Fibroblast of lung (primary cell): Measurements from ENCODE around the gene NMU. TPM values are rescaled to one million over a fixed set of nuclear protein-coding genes. Genes with fewer than 3 reads are reported as not detected.

Experiments
- DNase-seq, 2 donors: peaks; one replicate each; pipeline versions ENCODE4 v3.0.0 to v3.0.0-alpha.2; 2010; ENCODE audit warnings: low read depth in 2 of 2
- H2AFZ ChIP-seq: 2 replicates; pipeline ENCODE4 v1.5.1; 2012; ENCODE audit warnings: low read length, control low read depth, inconsistent platforms
- H3K27ac ChIP-seq: 2 replicates; pipeline ENCODE4 v1.5.1; 2011; ENCODE audit warnings: low read length, control low read depth; ENCODE audit not compliant: insufficient read depth
- H3K27me3 ChIP-seq: 2 replicates; pipeline ENCODE4 v1.5.1; 2011; ENCODE audit warnings: mild to moderate bottlenecking, low read length; ENCODE audit not compliant: control insufficient read depth, insufficient read depth
- H3K36me3 ChIP-seq: 2 replicates; pipeline ENCODE4 v1.5.1; 2011; ENCODE audit warnings: low read length; ENCODE audit not compliant: control insufficient read depth, insufficient read depth
- H3K4me1 ChIP-seq: 2 replicates; pipeline ENCODE4 v1.5.1; 2011; ENCODE audit warnings: low read length; ENCODE audit not compliant: control insufficient read depth, insufficient read depth; ENCODE audit errors: extremely low read depth
- H3K4me2 ChIP-seq: 2 replicates; pipeline ENCODE4 v1.5.1; 2011; ENCODE audit warnings: low read length, control low read depth; ENCODE audit not compliant: insufficient read depth; ENCODE audit errors: extremely low read depth
- H3K4me3 ChIP-seq, 4 experiments: fragments of 200-600 bp in 1 of 4; sonication (generic) in 1 of 4; replicated peaks in 1 of 4; 2 replicates each; pipeline ENCODE4 v1.5.1; 2011 to 2016; ENCODE audit warnings: low read length in 4 of 4, low read depth in 3 of 4, mild to moderate bottlenecking in 3 of 4, control low read depth in 2 of 4, inconsistent platforms in 1 of 4, mixed read lengths in 1 of 4; ENCODE audit not compliant: insufficient read depth in 1 of 4; ENCODE audit errors: control extremely low read depth in 1 of 4
- H3K79me2 ChIP-seq: 2 replicates; pipeline ENCODE4 v1.5.1; 2012; ENCODE audit warnings: mild to moderate bottlenecking, low read length, inconsistent platforms; ENCODE audit not compliant: control insufficient read depth, insufficient read depth
- H3K9ac ChIP-seq: 2 replicates; pipeline ENCODE4 v1.5.1; 2011; ENCODE audit warnings: mild to moderate bottlenecking, low read length, control low read depth; ENCODE audit not compliant: insufficient read depth
- H3K9me3 ChIP-seq: 2 replicates; pipeline ENCODE4 v1.5.1; 2012; ENCODE audit warnings: low read depth, low read length; ENCODE audit not compliant: control insufficient read depth, insufficient read depth
- H4K20me1 ChIP-seq: 2 replicates; pipeline ENCODE4 v1.5.1; 2011; ENCODE audit warnings: low read length; ENCODE audit not compliant: control insufficient read depth, insufficient read depth; ENCODE audit errors: extremely low read depth
- CTCF ChIP-seq, 2 donors: IDR thresholded peaks in 1 of 2; conservative IDR thresholded peaks in 1 of 2; 1 replicate in 1 of 2; 2 replicates in 1 of 2; pipeline ENCODE4 v1.5.1; 2011 to 2012; ENCODE audit warnings: low read length in 2 of 2, control low read depth in 1 of 2, inconsistent platforms in 1 of 2, low read depth in 1 of 2, mild to moderate bottlenecking in 1 of 2
- EZH2 ChIP-seq: IDR thresholded peaks from 2 replicates; pipeline ENCODE4 v1.5.1; 2012; ENCODE audit warnings: low read length, control low read depth, mild to moderate bottlenecking; ENCODE audit errors: missing control alignments
- polyA plus RNA-seq, 2 donors: library from polyadenylated mRNA; depleted of rRNA in 1 of 2; stranded (reverse) in 1 of 2; unstranded in 1 of 2; fragments of >200 nt; gene quantifications; 2 replicates each; pipeline ENCODE4 v1.2.1, GENCODE V29; 2011 to 2012; ENCODE audit warnings: missing spikeins in 1 of 2
- total RNA-seq: library from RNA; depleted of rRNA; stranded (reverse); fragments of >200 nt; gene quantifications from 2 replicates; pipeline ENCODE4 v1.2.1, GENCODE V29; 2014

The NMU gene
- total and polyA plus RNA-seq, 2 donors (not counting 1 experiment from before 2014, with no cell fraction given) = 0.08 TPM; not detected in 1

- TF ChIP-seq EZH2 (no peak), CTCF (conservative IDR thresholded peaks at IDR 0.05 in 1 of 2, IDR thresholded peaks at IDR 0.05 in 1 of 2; ENCODE audit: low read depth in 1 of 2, low read length in 2 of 2) (no peak)
- DNase-seq = no peak
- Histone ChIP-seq H3K4me3 (no peak overlapping the region), H3K27me3 (no peaks in the 10 kb centered on the region), H3K27ac (no peak overlapping the region), H2AFZ (no peak overlapping the region), H3K9ac (no peak overlapping the region), H3K79me2 (no peaks in the 10 kb centered on the region), H3K9me3 (no peaks in the 10 kb centered on the region), H4K20me1 (no peaks in the 10 kb centered on the region), H3K4me2 (no peak overlapping the region), H3K4me1 (no peaks in the 10 kb centered on the region), H3K36me3 (no peaks in the 10 kb centered on the region)
These were observed 37.3 kb upstream of the NMU start for GRCh38 chr4:55673424-55673823.

GRCh38 chr4:55671667-55672066 lies 35.6 kb upstream of the NMU start:
- no peak for DNase-seq
- no peaks in the 10 kb centered on the region for H3K9me3 ChIP-seq
- no peak overlapping the region for H3K27ac ChIP-seq
- no peaks in the 10 kb centered on the region for H3K27me3 ChIP-seq
- H3K4me3 ChIP-seq = no peak overlapping the region
- H3K4me1 ChIP-seq = no peaks in the 10 kb centered on the region
- no peak for TF ChIP-seq EZH2
- TF ChIP-seq CTCF (conservative IDR thresholded peaks at IDR 0.05 in 1 of 2, IDR thresholded peaks at IDR 0.05 in 1 of 2; ENCODE audit: low read depth in 1 of 2, low read length in 2 of 2) = no peak
- H3K79me2 ChIP-seq = no peaks in the 10 kb centered on the region
- H4K20me1 ChIP-seq = no peaks in the 10 kb centered on the region
- H2AFZ ChIP-seq = no peak overlapping the region
- no peak overlapping the region for H3K9ac ChIP-seq
- no peak overlapping the region for H3K4me2 ChIP-seq
- no peaks in the 10 kb centered on the region for H3K36me3 ChIP-seq

- Histone ChIP-seq H3K4me2 (no peak overlapping the region), H3K4me1 (no peaks in the 10 kb centered on the region), H3K4me3 (no peak overlapping the region), H2AFZ (no peak overlapping the region), H3K36me3 (no peaks in the 10 kb centered on the region), H3K27ac (no peak overlapping the region), H4K20me1 (no peaks in the 10 kb centered on the region), H3K27me3 (no peaks in the 10 kb centered on the region), H3K79me2 (no peaks in the 10 kb centered on the region), H3K9me3 (no peaks in the 10 kb centered on the region), H3K9ac (no peak overlapping the region)
- TF ChIP-seq EZH2 (no peak), CTCF (conservative IDR thresholded peaks at IDR 0.05 in 1 of 2, IDR thresholded peaks at IDR 0.05 in 1 of 2; ENCODE audit: low read depth in 1 of 2, low read length in 2 of 2) (no peak)
- no peak for DNase-seq
These were observed 34.6 kb upstream of the NMU start for GRCh38 chr4:55670695-55671094.
